HepG2 (cell line): Measurements from ENCODE around the gene SLC35G2. TPM values are rescaled to one million over a fixed set of nuclear protein-coding genes. Genes with fewer than 3 reads are reported as not detected.

Experiments
- CSRNP1 ChIP-seq: sonication (generic); formaldehyde crosslinking; IDR thresholded peaks from 2 replicates; pipeline ENCODE4 v1.8.1; 2023; ENCODE audit warnings: mild to moderate bottlenecking, missing genetic modification reagents
- DMAP1 ChIP-seq: IDR thresholded peaks from 2 replicates; pipeline ENCODE4 v1.6.1; 2016
- FOXC1 ChIP-seq: sonication (generic); formaldehyde crosslinking; IDR thresholded peaks from 2 replicates; pipeline ENCODE4 v1.8.0; 2022; ENCODE audit warnings: mild to moderate bottlenecking, missing genetic modification reagents, borderline replicate concordance
- KLF13 ChIP-seq: sonication (generic); formaldehyde crosslinking; IDR thresholded peaks from 2 replicates; pipeline ENCODE4 v1.4.0; 2020; ENCODE audit warnings: mild to moderate bottlenecking, missing genetic modification reagents
- MYC ChIP-seq: sonication (generic); formaldehyde crosslinking; IDR thresholded peaks from 2 replicates; pipeline ENCODE4 v1.9.0; 2021; ENCODE audit warnings: missing genetic modification reagents, borderline replicate concordance
- PITX1 ChIP-seq: sonication (generic); formaldehyde crosslinking; IDR thresholded peaks from 2 replicates; pipeline ENCODE4 v1.5.1; 2020; ENCODE audit warnings: mild to moderate bottlenecking, missing genetic modification reagents
- REPIN1 ChIP-seq: sonication (generic); formaldehyde crosslinking; IDR thresholded peaks from 2 replicates; pipeline ENCODE4 v1.8.0; 2022; ENCODE audit warnings: missing genetic modification reagents, low read depth, mild to moderate bottlenecking, borderline replicate concordance
- SATB2 ChIP-seq: sonication (generic); formaldehyde crosslinking; IDR thresholded peaks from 2 replicates; pipeline ENCODE4 v1.5.0; 2020; ENCODE audit warnings: missing genetic modification reagents
- STAG1 ChIP-seq: sonication (generic); formaldehyde crosslinking; IDR thresholded peaks from 2 replicates; pipeline ENCODE4 v1.4.0; 2020; ENCODE audit warnings: missing genetic modification reagents
- ZBTB40 ChIP-seq, 2 experiments: fragments of 450-650 bp in 1 of 2; sonication (generic) in 1 of 2; formaldehyde crosslinking in 1 of 2; IDR thresholded peaks; 2 replicates each; pipeline versions ENCODE4 v1.6.1 to v1.8.0; 2016 to 2022; ENCODE audit warnings: antibody characterized with exemption in 1 of 2, mild to moderate bottlenecking in 1 of 2, missing genetic modification reagents in 1 of 2
- ZNF572 ChIP-seq: sonication (generic); formaldehyde crosslinking; IDR thresholded peaks from 2 replicates; pipeline ENCODE4 v1.5.1; 2020; ENCODE audit warnings: mild to moderate bottlenecking, missing genetic modification reagents
- ZNF816 ChIP-seq: sonication (generic); formaldehyde crosslinking; IDR thresholded peaks from 2 replicates; pipeline ENCODE4 v1.8.0; 2022; ENCODE audit warnings: missing genetic modification reagents, mild to moderate bottlenecking, borderline replicate concordance
- polyA plus RNA-seq, 8 experiments: library from polyadenylated mRNA; depleted of rRNA in 3 of 8; stranded (reverse) in 7 of 8; unstranded in 1 of 8; fragments of >200 nt; fragmentation: Illumina TruSeq in 4 of 8; extraction: Trizol in 4 of 8; gene quantifications; 2 replicates each; pipeline versions ENCODE4 v1.2.1 to v1.2.3, GENCODE V29; 2011 to 2016; ENCODE audit warnings: low read depth in 4 of 8, missing spikeins in 1 of 8, mixed read lengths in 1 of 8; ENCODE audit not compliant: insufficient read depth in 1 of 8
- total RNA-seq, 5 experiments: library from RNA; depleted of rRNA; stranded (reverse); fragments of >200 nt; fragmentation: Illumina TruSeq; extraction: Trizol; gene quantifications; 2 replicates each; pipeline ENCODE4 v1.2.3, GENCODE V29; 2016; ENCODE audit warnings: low read depth in 1 of 5
- TF ChIP-seq, protein P1 (sequence below): sonication (generic); formaldehyde crosslinking; IDR thresholded peaks from 2 replicates; pipeline ENCODE4 v1.8.0; 2022; ENCODE audit warnings: mild to moderate bottlenecking, missing genetic modification reagents, moderate library complexity
- TF ChIP-seq, protein P2 (sequence below): sonication (generic); formaldehyde crosslinking; IDR thresholded peaks from 2 replicates; pipeline ENCODE4 v1.5.0; 2020; ENCODE audit warnings: missing genetic modification reagents, mild to moderate bottlenecking, borderline replicate concordance

Gene SLC35G2
- total and polyA plus RNA-seq, 2 of the 13 experiments (the other 11 are each of a cell fraction or from before 2014, with no cell fraction given): 7.6 to 10.3 TPM

GRCh38 chr3:136818769-136819391 is at the start of gene SLC35G2 (continued):
- TF ChIP-seq ZBTB40 (IDR thresholded peaks at IDR 0.05): no peak
- no peak for TF ChIP-seq ZBTB40 (CRISPR knock-in tag; IDR thresholded peaks at IDR 0.05)
- TF ChIP-seq CSRNP1: no peak; the same call in 1 of the 2 replicates
- peak; percentile 82; the same call in 1 of the 2 replicates for TF ChIP-seq ZNF572 (CRISPR knock-in tag)
- TF ChIP-seq SATB2 (CRISPR knock-in tag): no peak
- TF ChIP-seq MYC (CRISPR knock-in tag): no peak; the same call in 1 of the 2 replicates
- TF ChIP-seq ZNF816 (CRISPR knock-in tag): peak; percentile 57; the same call in 1 of the 2 replicates
- no peak; the same call in none of the 2 replicates for TF ChIP-seq FOXC1 (CRISPR knock-in tag)
- TF ChIP-seq, protein P1, sequence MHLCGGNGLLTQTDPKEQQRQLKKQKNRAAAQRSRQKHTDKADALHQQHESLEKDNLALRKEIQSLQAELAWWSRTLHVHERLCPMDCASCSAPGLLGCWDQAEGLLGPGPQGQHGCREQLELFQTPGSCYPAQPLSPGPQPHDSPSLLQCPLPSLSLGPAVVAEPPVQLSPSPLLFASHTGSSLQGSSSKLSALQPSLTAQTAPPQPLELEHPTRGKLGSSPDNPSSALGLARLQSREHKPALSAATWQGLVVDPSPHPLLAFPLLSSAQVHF (CRISPR knock-in tag): peak; percentile 77; the same call in 1 of the 2 replicates
- TF ChIP-seq REPIN1 (CRISPR knock-in tag): no peak
- no peak for TF ChIP-seq KLF13 (CRISPR knock-in tag)
- TF ChIP-seq, protein P2, sequence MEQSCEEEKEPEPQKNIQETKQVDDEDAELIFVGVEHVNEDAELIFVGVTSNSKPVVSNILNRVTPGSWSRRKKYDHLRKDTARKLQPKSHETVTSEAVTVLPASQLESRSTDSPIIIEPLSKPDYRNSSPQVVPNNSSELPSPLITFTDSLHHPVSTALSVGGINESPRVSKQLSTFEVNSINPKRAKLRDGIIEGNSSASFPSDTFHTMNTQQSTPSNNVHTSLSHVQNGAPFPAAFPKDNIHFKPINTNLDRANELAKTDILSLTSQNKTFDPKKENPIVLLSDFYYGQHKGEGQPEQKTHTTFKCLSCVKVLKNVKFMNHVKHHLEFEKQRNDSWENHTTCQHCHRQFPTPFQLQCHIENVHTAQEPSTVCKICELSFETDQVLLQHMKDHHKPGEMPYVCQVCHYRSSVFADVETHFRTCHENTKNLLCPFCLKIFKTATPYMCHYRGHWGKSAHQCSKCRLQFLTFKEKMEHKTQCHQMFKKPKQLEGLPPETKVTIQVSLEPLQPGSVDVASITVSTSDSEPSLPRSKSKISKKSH (CRISPR knock-in tag): peak; percentile 15; the same call in 1 of the 2 replicates
- TF ChIP-seq STAG1 (CRISPR knock-in tag): 0 out of 2 replicates have a peak, but pooled peaks have one; percentile 6
- no peak for TF ChIP-seq PITX1 (CRISPR knock-in tag)
- TF ChIP-seq DMAP1: 0 out of 2 replicates have a peak, but pooled peaks have one; percentile 34
